RPMI7951 (cell line): ENCODE results near the gene IRS1. TPM values are rescaled to one million over a fixed set of nuclear protein-coding genes. Genes with fewer than 3 reads are reported as not detected.

Experiments used
- DNase-seq: peaks from one replicate; pipeline ENCODE4 v3.0.0-alpha.2; 2012; ENCODE audit warnings: low read depth
- total RNA-seq: library from RNA; depleted of rRNA; stranded (reverse); fragments of >200 nt; shearing (Covaris generic); gene quantifications from 2 replicates; pipeline ENCODE4 v1.2.3, GENCODE V29; 2014; rRNA removed

The IRS1 gene
- total RNA-seq, 1 experiment from 2014 or later, result 14.2 TPM

- no peak for DNase-seq
Observed at GRCh38 chr2:226690461-226691024, 109.1 kb downstream of the IRS1 start.

- peak; percentile 52 for DNase-seq
Observed at GRCh38 chr2:226687641-226688253, 111.9 kb downstream of the IRS1 start.

GRCh38 chr2:226684563-226684959 is 115.1 kb downstream of the IRS1 start:
- no peak for DNase-seq

- DNase-seq, result no peak
Observed at GRCh38 chr2:226683944-226684562, 115.6 kb downstream of the IRS1 start.

- DNase-seq, result peak; percentile 65
Observed at GRCh38 chr2:226683196-226683595, 116.4 kb downstream of the IRS1 start.

Other genes starting within 250 kb of the IRS1 start
- gene RHBDD1, start 36.2 kb upstream of the IRS1 start, total RNA-seq, result 7.9 and 11.0 TPM in 2 replicates